Duodenal mucosa (tissue), 2 donors: ENCODE results near the gene FER.
A peak's percentile ranks its signal among the peaks of the same experiment; 100 is the strongest.

Source experiments
- H3K27ac ChIP-seq: one replicate; pipeline ENCODE4 v1.7.0; 2013; ENCODE audit warnings: low read depth, low read length
- H3K27me3 ChIP-seq, 2 donors: one replicate each; pipeline ENCODE4 v1.7.0; 2013; ENCODE audit warnings: low read length in 2 of 2, control low read depth in 1 of 2; ENCODE audit not compliant: insufficient read depth in 2 of 2, control insufficient read depth in 1 of 2
- H3K36me3 ChIP-seq, 2 donors: one replicate each; pipeline ENCODE4 v1.7.0; 2013; ENCODE audit warnings: low read length in 2 of 2, control low read depth in 1 of 2; ENCODE audit not compliant: insufficient read depth in 2 of 2, control insufficient read depth in 1 of 2
- H3K4me1 ChIP-seq, 2 donors: one replicate each; pipeline ENCODE4 v1.7.0; 2013; ENCODE audit warnings: low read length in 2 of 2, control low read depth in 1 of 2; ENCODE audit not compliant: insufficient read depth in 2 of 2, control insufficient read depth in 1 of 2
- H3K4me3 ChIP-seq, 2 donors: one replicate each; pipeline ENCODE4 v1.7.0; 2013; ENCODE audit warnings: low read length in 2 of 2, low read depth in 1 of 2
- H3K9ac ChIP-seq, 2 donors: one replicate each; pipeline ENCODE4 v1.7.0; 2013; ENCODE audit warnings: low read length in 2 of 2, low read depth in 1 of 2
- H3K9me3 ChIP-seq, 2 donors: one replicate each; pipeline ENCODE4 v1.7.0; 2013; ENCODE audit warnings: low read length in 2 of 2, control low read depth in 1 of 2; ENCODE audit not compliant: control insufficient read depth in 1 of 2

The FER gene

DNA sequence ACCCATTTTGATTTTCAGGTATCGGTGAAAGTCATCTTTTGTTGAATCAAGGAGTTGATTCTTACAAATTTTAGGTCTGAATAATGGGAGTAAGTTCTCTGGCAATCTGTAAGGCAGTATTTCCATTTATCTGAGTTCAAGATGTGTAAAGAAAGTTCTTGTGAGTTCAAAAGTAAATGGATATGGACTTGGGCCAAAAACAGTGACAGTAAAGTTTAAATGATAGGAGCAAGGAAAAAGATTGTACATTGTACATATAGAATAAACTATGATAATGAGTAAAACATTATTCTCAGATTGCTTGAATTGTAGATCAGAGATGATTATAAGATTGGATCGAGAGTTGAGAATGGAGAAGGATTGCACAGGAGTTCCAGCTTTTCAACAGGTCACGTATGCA, 332.8 kb downstream of the FER start:
- Histone ChIP-seq H3K9ac (no peak overlapping the region), H3K4me3 (peak overlapping the region in 1 of 2 donors; percentile 32), H3K36me3 (no peaks in the 10 kb centered on the region), H3K9me3 (no peaks in the 10 kb centered on the region), H3K27me3 (no peaks in the 10 kb centered on the region), H3K27ac (no peak overlapping the region), H3K4me1 (no peaks in the 10 kb centered on the region)

DNA sequence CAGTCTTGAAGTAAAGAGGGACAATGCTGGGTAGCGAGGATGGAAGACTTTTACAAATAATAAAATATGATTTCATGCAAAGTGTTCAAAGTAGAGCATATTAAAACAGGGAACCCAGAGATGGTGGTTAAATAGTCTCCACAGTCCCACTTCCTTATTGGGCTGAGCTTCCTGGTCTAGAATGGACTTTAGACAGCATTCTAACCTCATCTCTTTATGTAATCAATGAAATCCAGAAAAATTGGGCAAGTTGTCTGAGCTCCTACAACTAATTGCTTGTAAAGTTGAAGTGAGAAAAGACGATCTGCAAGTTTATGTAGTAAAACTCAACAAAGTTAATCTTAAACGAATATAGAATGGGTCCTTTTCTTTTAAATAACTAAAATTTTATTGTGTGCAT, 333.2 kb downstream of the FER start:
- Histone ChIP-seq H3K36me3 (no peaks in the 10 kb centered on the region), H3K27ac (no peak overlapping the region), H3K4me1 (no peaks in the 10 kb centered on the region), H3K27me3 (no peaks in the 10 kb centered on the region), H3K9me3 (no peaks in the 10 kb centered on the region), H3K4me3 (peak overlapping the region in 1 of 2 donors; percentile 32), H3K9ac (no peak overlapping the region)

DNA sequence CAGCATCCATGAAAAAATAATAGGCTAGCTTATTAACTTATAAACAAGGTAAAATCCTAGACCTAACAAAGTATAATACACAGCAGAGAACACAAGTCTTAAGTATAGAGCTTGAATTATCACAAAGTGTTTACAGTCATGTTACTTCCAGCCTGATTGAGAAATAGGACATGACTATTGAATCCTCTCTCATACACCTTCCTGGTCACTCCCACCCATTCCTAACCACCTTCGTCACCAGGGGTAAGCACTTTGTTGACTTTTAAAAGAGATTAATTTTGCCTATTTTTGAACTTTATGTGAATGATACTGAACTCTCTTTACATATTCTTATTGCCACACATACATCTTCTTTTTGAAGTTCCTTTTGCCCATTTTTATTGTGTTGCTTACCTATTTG, 336.2 kb downstream of the FER start:
- no peaks in the 10 kb centered on the region for H3K27me3 ChIP-seq
- H3K9me3 ChIP-seq, result no peaks in the 10 kb centered on the region
- H3K36me3 ChIP-seq, result no peaks in the 10 kb centered on the region
- no peak overlapping the region for H3K27ac ChIP-seq
- H3K4me1 ChIP-seq, result no peaks in the 10 kb centered on the region
- H3K4me3 ChIP-seq, result no peak overlapping the region
- H3K9ac ChIP-seq, result no peak overlapping the region

DNA sequence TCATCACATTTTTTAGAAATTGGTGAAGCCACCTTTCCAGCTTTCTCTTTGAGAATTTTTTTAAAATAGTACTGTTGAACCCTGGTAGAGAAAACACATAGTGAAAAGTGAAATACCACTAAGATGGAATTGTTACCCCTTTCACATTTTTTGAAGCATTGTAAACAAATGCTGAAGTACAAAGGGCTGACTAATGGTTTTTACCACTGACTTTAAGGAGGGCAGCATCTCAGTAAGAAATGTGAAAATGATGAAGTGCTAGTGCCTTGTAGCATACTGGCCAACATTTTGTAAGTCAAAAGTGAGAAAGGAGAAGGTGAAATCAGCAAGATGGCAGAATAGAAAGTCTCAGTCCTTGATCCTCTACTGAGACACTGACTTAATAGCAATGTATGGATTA, 341.5 kb downstream of the FER start:
- Histone ChIP-seq H3K27ac (no peak overlapping the region), H3K9me3 (no peaks in the 10 kb centered on the region), H3K9ac (no peak overlapping the region), H3K36me3 (no peaks in the 10 kb centered on the region), H3K27me3 (no peaks in the 10 kb centered on the region), H3K4me3 (no peak overlapping the region), H3K4me1 (no peaks in the 10 kb centered on the region)

DNA sequence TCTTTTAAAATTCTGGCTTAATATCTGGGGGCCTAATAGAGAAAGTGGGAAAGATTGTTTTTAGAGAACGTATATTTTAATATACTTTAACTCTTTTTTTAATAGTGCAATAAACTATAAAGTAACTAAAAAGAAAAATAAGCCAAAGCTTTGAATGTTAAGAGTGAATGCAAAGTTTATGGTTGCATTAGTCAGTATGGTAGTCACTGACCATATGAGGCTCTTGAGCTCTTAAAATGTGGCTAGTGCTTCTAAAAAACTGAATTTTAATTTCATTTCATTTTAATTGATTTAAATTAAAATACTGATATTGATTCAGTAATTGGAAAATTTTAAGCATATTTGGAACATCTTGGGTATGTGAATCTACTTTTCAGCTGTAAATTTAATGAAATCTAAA, 351.4 kb downstream of the FER start:
- H3K36me3 ChIP-seq, result no peaks in the 10 kb centered on the region
- H3K9ac ChIP-seq, result no peak overlapping the region
- no peak overlapping the region for H3K27ac ChIP-seq
- H3K4me3 ChIP-seq, result no peak overlapping the region
- no peaks in the 10 kb centered on the region for H3K27me3 ChIP-seq
- no peaks in the 10 kb centered on the region for H3K4me1 ChIP-seq
- no peaks in the 10 kb centered on the region for H3K9me3 ChIP-seq

DNA sequence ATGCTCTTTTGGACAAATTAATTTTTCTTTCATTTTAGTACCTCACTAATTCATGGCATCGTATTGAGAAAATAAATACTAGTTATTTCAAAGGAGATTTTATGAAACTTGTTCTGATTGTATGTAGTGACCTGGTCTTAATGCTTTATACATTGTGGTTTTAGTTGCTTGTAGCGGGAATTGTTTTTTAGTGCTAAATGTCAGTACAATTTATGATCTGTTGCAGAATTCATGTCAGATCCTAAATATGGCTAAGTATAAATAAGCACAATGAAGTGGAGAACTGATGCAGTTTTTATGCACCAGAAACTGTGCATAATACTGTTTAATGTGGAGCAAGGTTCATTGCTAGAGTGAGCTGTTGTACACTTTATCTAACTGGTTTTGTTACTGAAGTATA, 353.3 kb downstream of the FER start:
- no peak overlapping the region for H3K4me3 ChIP-seq
- no peaks in the 10 kb centered on the region for H3K4me1 ChIP-seq
- no peaks in the 10 kb centered on the region for H3K27me3 ChIP-seq
- no peak overlapping the region for H3K27ac ChIP-seq
- H3K36me3 ChIP-seq, result no peaks in the 10 kb centered on the region
- H3K9me3 ChIP-seq, result no peaks in the 10 kb centered on the region
- H3K9ac ChIP-seq, result no peak overlapping the region

DNA sequence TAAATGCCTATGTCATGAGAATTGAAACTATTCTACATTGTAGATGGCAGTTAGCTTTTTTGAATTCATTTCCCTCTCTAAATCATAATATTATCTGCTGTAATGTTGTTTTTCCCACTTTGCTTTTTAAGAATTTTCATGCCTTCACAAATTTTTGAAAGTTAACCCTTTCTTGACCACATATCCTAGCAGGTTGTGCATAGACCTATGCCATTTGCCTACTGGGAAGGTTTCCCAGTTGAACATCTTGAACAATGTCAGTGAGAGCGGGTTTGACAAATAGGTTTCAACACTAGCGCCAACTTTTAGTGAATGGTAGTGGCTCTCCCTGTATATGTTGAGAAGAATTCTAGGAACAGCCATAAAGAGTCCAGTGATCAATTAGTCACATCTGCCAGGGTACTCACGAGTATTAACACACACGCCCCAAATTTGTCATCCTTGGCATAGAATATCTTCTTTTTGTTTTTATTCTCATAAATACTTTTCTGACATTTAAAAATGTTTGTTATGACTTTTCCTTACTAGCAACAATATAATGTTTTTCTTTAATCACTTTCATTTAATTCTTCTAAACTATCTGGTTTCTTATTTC, 354.5 kb downstream of the FER start:
- H3K36me3 ChIP-seq, result no peaks in the 10 kb centered on the region
- H3K27me3 ChIP-seq, result no peaks in the 10 kb centered on the region
- no peak overlapping the region for H3K27ac ChIP-seq
- H3K9me3 ChIP-seq, result no peaks in the 10 kb centered on the region
- H3K4me1 ChIP-seq, result no peaks in the 10 kb centered on the region
- H3K4me3 ChIP-seq, result no peak overlapping the region
- no peak overlapping the region for H3K9ac ChIP-seq

DNA sequence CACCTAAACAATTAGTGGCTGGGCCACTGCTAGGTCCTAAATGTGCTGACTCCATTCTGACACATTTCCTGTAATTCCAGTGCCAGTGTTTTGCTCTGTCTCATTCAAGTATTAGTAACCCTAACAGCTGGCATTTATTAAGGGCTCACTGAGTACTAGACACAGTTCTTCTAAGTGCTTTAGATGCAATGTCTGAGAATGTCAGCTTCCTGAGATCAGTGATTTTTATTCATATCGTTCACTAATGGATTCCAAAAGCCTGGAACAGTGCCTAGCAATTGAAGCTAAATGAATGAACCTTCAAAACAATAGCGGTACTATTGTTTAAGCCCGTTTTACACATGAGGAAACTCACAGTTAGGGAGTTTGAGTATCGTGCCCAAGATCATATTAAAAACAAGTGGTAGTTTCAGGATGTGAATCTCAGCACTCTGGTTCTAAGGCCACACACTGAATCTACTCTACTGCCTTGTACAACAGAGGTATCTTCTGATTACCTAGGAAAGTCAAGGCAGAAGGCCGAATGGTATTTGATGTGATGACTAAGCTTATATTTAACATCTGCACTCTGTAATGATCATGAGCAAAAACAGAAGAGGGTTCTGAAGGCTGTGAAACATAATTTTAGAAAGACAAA, 358.1 kb downstream of the FER start:
- H3K27ac ChIP-seq, result no peak overlapping the region
- H3K9ac ChIP-seq, result no peak overlapping the region
- no peak overlapping the region for H3K4me3 ChIP-seq
- no peaks in the 10 kb centered on the region for H3K27me3 ChIP-seq
- H3K9me3 ChIP-seq, result no peaks in the 10 kb centered on the region
- H3K36me3 ChIP-seq, result no peaks in the 10 kb centered on the region
- no peaks in the 10 kb centered on the region for H3K4me1 ChIP-seq

DNA sequence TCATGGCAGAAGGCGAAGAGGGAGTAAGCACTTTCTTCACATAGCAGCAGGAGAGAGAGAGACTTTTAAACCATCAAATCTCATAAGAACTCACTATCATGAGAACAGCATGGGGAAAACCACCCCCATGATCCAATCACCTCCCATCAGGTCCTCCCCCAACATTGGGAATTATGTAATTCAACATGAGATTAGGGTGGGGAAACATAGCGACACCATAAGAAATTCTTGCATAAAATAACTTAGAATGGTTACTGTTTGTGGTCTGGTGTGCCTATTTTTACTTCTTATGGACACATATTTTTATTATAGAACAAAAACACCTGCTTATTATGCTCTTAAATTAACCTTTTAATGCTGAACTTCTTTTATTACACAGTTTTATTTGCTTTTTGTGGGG, 364.0 kb downstream of the FER start:
- no peaks in the 10 kb centered on the region for H3K36me3 ChIP-seq
- no peak overlapping the region for H3K9ac ChIP-seq
- no peaks in the 10 kb centered on the region for H3K4me1 ChIP-seq
- no peaks in the 10 kb centered on the region for H3K27me3 ChIP-seq
- H3K4me3 ChIP-seq, result no peak overlapping the region
- H3K9me3 ChIP-seq, result no peaks in the 10 kb centered on the region
- no peak overlapping the region for H3K27ac ChIP-seq

DNA sequence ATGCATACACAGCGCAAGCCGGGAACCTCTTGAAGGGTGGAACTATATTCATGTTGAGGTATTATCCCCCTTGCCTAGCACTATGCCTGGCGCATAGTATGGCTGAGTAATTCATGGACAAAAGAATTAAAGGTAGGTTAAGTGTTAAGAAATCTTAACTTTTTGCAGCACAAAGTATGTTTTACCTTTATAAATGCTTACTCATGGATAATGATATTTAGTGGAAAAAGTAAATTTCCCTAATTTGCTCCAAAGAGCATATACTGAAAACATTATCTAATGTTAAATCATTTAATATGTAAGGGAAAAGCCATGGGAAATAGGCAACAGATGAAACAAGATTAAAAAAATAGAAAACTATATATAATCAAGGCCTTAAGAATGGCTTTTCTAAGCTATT, 365.9 kb downstream of the FER start:
- no peaks in the 10 kb centered on the region for H3K9me3 ChIP-seq
- no peak overlapping the region for H3K4me3 ChIP-seq
- no peaks in the 10 kb centered on the region for H3K4me1 ChIP-seq
- H3K27ac ChIP-seq, result no peak overlapping the region
- no peak overlapping the region for H3K9ac ChIP-seq
- no peaks in the 10 kb centered on the region for H3K36me3 ChIP-seq
- no peaks in the 10 kb centered on the region for H3K27me3 ChIP-seq
